Stimulated activated CD4-positive, alpha-beta T cell treated with anti-CD3 and anti-CD28 coated beads, Interleukin-15, amount 100 ng/mL, for 48 hours (primary cell): Measurements from ENCODE around the gene EFHC1.
"Not testable (repeated sequence)": the region's sequence is repeated elsewhere in the genome, so short reads cannot be mapped to it uniquely, and the experiment has no call there.

Source experiments
- DNase-seq, 2 donors: peaks; one replicate each; pipeline ENCODE4 v3.0.0-alpha.2; 2020; ENCODE audit warnings: low read depth in 2 of 2

Gene EFHC1

GRCh38 chr6:52399511-52400312, 20.4 kb upstream of the EFHC1 start:
- no peak for DNase-seq

- DNase-seq = no peak
Observed at GRCh38 chr6:52400313-52401041, 19.7 kb upstream of the EFHC1 start.

- no peak for DNase-seq
Observed at GRCh38 chr6:52403086-52403485, 17.1 kb upstream of the EFHC1 start.

- no peak for DNase-seq
Observed at GRCh38 chr6:52403627-52404026, 16.5 kb upstream of the EFHC1 start.

GRCh38 chr6:52405243-52405642, 14.9 kb upstream of the EFHC1 start:
- no peak for DNase-seq

- no peak for DNase-seq
Observed at GRCh38 chr6:52407467-52407866, 12.7 kb upstream of the EFHC1 start.

GRCh38 chr6:52409499-52409898, 10.6 kb upstream of the EFHC1 start:
- no peak for DNase-seq

- no peak for DNase-seq
Observed at GRCh38 chr6:52410979-52411378, 9.2 kb upstream of the EFHC1 start.

- no peak for DNase-seq
Observed at GRCh38 chr6:52411911-52412310, 8.2 kb upstream of the EFHC1 start.

- no peak for DNase-seq
Observed at GRCh38 chr6:52415333-52415732, 4.8 kb upstream of the EFHC1 start.

GRCh38 chr6:52415917-52416628, 4.1 kb upstream of the EFHC1 start:
- DNase-seq = no peak

GRCh38 chr6:52416629-52417151, 3.5 kb upstream of the EFHC1 start:
- DNase-seq = no peak

- no peak for DNase-seq
Observed at GRCh38 chr6:52417675-52418111, 2.4 kb upstream of the EFHC1 start.

- no peak for DNase-seq
Observed at GRCh38 chr6:52418606-52419005, 1.5 kb upstream of the EFHC1 start.

GRCh38 chr6:52420668-52421358, 671 bp downstream of the EFHC1 start:
- DNase-seq = no peak

GRCh38 chr6:52422156-52422555, 2.0 kb downstream of the EFHC1 start:
- no peak for DNase-seq

GRCh38 chr6:52423448-52423847, 3.3 kb downstream of the EFHC1 start:
- DNase-seq = no peak

GRCh38 chr6:52423971-52424381, 3.8 kb downstream of the EFHC1 start:
- DNase-seq = no peak

- DNase-seq = no peak
Observed at GRCh38 chr6:52424513-52424912, 4.4 kb downstream of the EFHC1 start.

GRCh38 chr6:52426667-52427066, 6.5 kb downstream of the EFHC1 start:
- DNase-seq = no peak

- DNase-seq = not testable (repeated sequence)
Observed at GRCh38 chr6:52433294-52433693, 13.2 kb downstream of the EFHC1 start.

GRCh38 chr6:52435345-52435744, 15.2 kb downstream of the EFHC1 start:
- DNase-seq = no peak
